HG02759 (cell line): ENCODE results near the gene POU4F1.

Source experiments
- ATAC-seq: cut with Tn5 transposase; IDR thresholded peaks from one replicate; pipeline ENCODE4 v1.9.1; 2021; ENCODE audit warnings: mild to moderate bottlenecking, moderate library complexity; ENCODE audit not compliant: unreplicated experiment

Gene POU4F1

DNA sequence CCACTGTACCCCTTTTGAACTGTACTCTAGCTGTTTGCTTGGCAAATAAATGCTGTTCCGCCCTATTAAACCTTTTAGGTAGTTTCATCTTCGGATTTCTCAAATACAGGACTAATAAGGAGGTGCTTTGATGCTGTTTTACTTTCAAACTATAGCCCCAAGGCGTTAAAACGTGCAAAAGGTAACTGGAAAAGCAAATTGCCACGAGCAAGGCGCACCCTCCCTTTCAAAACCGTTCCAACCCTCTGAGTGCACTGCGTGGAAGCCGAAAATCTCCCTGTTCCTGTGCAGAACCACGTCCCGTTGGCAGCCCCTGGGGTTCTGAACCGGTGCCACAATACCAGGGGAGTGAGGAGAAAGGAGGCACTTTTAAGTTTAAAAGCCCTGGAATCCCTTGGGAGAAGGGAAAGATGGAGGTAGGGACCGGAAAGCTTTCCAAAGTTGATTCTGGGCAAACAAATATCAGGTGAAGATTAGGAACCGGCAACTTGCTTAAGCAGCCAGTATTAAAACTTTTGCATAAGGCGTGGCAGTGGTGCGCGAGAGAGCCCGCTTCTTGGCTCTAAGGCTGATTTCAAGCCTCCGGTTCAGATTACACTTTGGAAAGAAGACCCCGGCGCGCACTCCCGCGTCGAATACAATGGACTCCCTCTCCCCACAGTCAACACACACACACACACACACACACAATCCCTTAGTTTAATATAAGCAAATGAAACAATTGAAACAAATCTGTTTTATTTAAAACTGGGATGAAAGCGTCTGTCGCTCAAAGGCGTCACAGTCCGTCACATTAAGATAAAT lies 9.5 kb downstream of the POU4F1 start:
- no peak for ATAC-seq

- no peak for ATAC-seq
These were observed 10.2 kb downstream of the POU4F1 start for GRCh38 chr13:78593129-78593528.

- no peak for ATAC-seq
These were observed 10.8 kb downstream of the POU4F1 start for GRCh38 chr13:78592584-78592983.

DNA sequence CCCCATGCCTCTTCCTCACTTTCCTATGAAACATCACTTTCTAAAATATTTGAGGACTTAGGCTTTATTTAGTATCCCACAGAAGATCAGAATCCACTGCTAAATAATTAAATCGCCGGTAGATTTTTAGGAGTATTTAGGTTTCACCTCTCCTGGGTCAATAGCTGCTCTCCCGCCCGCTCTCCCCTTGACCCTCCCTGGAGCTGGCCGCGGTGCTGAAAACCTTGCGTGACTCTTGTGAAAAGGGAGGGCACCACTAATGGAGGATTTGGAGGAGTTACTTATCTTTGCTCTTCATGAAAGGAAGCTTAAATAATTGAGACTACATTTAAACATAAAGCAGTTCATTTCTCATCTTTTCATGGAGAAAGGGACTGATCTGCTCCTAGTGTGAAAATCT lies 14.1 kb downstream of the POU4F1 start:
- ATAC-seq: no peak

DNA sequence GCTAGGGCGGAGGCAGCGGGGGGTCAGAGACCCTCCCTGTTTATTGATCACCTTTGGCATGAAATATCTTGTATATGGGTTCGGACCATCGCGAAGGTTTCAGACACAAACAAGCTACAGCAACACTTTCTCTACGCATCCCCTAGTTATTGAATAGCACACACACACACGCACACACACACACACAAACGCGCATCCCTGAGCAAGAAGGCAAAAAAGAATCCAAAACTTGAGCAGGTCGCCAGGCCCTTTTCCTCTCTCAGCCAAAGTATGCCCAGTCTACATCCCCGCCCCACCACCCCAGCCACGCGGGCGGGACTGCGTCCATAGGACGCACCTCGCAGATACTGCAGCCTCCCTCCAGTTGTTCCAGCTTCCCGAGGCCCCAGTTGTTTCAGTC lies 16.0 kb downstream of the POU4F1 start:
- no peak for ATAC-seq

- peak; percentile 59 for ATAC-seq
These were observed 16.6 kb downstream of the POU4F1 start for GRCh38 chr13:78586706-78587105.

DNA sequence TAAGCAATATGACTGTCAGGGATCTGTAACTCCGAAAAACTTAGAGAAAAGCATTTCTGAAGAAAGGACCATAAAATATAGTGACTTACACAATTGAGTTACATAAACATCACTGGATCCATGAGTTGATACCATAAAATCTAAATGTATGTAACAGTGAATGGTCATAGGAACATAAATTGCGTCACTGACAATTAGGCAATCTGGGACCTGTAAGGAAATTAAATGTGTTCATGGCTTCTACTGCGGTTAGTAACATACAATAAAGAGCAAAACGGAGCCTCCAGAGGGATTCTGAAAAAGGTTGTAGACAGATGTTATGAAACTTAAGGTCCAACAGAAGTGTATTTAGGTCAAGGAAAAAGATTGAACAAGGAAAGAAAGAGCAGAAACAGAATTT lies 27.1 kb downstream of the POU4F1 start:
- no peak for ATAC-seq

- no peak for ATAC-seq
These were observed 30.9 kb downstream of the POU4F1 start for GRCh38 chr13:78572459-78572858.

DNA sequence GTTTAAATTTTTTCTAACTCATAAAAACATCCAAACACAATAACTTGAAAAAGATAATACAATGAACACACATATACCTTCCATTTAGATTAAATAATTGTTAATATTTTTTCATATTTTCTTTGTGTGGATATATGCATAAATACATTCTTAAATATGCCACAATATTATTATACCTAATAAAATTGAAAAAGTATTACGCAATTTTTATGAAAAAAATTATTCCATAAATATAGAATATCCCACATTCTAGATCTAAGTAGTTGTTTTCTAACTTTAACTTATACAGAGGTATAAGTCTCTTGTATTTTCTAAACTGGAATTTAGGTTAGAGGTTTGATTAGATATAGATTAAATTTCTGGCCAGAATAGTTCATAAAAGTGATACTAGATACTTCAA lies 34.3 kb downstream of the POU4F1 start:
- ATAC-seq: no peak

- no peak for ATAC-seq
These were observed 36.7 kb downstream of the POU4F1 start for GRCh38 chr13:78566631-78567030.

DNA sequence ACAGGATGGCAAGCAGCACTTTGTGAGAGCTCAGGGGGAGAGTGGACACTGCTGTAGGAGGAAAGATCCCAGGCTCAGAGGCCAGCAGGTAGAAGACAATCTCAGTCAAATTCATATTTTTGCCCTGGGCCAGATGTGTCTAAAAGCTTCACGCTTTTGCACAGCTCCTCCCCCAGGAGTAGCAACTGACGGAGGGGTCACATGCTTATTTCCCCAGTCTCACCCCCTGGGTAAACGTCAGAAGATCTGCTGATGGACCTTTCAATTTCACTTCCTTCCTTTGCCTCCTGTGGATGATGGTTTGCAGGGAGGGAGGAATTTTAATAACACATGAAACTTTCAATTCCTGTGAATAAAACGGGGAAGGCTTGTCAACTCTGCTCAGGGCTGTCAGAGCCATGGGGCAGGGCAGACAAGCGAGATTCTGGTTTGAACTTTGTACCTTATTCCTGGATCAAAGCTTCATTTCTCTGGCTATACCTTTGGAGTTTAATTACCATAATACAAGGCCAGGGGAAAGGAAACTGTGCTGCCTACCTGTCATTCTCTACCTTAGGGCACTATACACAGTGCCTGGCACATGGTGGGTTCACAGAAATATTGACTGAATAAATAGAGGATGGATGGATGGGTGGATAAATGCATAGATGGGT lies 41.0 kb downstream of the POU4F1 start:
- no peak for ATAC-seq
